Left hindlimb (tissue), 1 donor: ENCODE results near the gene AMER2.

Experiments used
- DNase-seq: peaks from one replicate; pipeline ENCODE4 v3.0.0-alpha.2; 2018

The AMER2 gene

DNA sequence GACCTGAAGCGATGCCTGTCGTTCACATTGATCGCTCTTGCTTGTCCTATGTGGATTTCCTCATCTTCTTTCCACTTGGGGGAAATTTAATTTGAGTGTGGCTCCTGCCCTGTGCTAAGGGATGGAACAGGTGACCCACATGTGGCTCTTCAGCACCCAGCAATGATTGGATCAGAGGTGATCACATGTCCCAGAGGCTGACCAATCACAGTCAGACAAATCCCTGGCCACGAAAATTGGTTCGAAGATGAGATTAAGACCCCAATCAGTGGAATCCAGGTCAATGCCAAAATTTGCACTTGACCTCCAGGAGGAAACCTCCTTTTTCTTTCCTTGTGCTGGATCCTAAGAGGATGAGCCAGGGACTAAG, 23.7 kb downstream of the AMER2 start:
- DNase-seq, result no peak

DNA sequence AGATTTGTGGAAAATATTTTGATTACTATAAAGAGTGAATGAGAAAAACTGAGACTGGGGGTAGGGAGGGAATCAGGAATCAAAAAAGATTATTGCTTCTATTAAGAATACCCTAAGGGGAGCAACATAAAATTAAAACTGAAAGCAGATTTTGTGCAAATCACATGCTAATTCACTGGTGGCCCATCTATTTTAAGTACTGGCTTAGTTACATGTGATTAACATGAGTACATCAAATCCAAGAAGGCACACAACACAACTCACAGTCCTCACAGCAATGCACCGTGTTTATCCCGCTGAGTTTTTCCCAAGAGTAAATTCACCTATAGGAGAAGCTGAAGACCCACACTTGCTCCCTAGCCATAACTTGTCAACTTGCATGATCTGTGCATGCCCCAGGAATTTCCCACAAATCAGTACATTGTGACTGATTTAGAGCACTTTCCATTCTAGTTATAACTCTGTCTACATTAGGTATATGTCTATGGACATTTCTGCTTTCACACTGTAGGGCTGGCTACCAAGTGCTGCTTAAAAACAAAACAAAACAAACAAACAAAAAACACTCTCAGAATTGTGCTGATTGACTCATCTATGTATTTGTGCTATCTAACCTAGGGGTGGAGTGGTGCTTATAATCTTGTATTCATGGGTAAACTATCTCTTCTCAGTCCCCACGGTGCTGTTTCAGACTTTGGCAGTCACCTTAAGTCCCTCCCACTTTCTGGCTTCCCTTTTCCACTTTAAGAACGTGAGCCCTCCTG, 24.3 kb downstream of the AMER2 start:
- DNase-seq, result no peak

DNA sequence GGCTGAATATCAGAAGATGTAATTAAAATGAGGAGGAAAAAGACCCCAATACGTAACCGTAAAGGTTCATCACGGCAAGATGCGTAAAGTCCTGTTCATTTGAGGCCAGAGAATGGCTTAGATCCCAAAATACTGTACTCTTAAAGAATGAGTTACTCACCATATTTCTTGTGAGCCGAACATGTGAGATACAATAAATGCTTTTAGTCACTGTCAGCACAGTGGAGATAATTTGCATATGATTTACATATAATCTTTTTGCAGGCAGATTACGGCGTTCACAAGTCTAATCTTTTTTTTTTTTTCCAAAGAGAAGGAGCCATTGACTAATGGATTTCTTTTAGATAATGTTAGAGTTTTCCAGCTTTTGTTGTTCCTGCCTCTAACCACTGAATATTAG, 28.4 kb downstream of the AMER2 start:
- DNase-seq, result no peak

DNA sequence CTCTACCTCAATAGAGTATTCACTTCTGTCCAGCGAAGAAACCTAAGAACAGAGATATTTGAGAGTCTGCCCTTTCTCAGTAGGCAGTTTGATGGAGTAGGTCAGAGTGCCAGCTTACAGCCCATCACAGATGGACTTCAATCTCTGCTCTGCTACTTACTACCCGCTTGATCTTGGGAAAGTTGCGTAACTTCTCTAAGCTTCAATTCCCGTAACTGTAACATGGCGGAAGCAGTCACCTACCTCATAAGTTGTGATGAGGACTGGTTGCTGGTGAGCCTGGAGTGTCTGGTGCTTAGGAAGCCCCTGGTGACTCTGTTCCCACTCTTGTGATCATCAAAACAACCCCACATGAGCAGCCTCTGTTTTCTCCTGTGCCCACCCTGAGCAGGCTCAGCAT, 31.0 kb downstream of the AMER2 start:
- DNase-seq, result no peak

DNA sequence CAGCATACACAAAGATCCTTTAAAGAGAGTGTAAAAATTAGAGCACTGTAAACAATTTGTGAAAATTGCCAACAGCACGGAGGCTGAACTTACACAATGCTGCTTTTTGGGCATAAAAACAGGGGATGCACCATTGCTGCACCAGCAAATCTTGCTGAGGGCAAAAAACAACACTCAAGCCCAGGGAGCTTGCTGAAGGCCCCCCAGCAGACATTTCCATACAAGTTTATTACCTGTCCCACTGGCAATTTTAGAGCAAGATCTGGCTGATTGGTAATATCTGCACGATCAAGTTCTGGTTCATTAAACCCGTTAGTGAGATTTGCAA, 34.3 kb downstream of the AMER2 start:
- DNase-seq, result no peak

DNA sequence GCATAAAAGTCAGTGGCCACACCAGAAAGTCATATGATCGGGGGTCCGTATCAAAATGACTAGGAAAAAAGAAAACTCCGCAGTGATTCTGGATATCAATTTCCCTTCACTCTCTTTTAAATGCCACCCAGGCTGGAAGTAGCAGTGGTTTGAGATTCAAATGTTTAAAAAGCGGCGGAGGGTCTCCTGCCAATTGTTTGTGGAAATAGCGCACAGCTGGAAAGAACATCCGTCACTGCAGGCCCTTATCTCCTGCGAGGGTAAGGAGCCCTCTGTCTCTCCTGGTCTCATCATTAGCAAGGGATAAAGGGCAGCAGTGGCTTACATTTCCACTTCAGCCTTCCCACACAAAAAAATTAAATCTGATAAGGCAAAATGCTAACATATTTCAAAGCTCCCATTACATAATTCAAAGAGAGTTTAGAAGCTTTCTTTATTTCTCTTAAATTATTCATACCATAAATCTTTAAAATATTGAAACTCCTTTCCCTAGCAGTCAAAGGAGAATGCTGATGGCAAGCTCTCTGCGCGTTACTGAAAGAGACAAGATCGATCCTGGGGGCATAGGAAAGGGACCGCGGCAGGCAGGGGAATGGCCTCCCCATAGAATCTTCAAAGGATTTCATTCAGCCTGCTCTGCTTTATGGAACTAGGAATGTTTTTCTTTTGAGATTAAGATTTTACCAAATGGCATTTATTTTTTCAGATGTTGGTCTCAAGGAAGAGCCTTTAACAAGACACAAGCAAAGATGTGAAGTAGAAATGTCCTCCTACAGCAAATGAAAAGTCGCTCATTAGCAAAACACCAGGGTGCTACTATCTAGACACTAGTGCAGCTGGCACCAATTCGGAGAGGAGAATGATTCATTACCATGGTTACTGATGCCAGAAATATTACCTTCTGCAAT, 35.0 kb downstream of the AMER2 start:
- no peak for DNase-seq

DNA sequence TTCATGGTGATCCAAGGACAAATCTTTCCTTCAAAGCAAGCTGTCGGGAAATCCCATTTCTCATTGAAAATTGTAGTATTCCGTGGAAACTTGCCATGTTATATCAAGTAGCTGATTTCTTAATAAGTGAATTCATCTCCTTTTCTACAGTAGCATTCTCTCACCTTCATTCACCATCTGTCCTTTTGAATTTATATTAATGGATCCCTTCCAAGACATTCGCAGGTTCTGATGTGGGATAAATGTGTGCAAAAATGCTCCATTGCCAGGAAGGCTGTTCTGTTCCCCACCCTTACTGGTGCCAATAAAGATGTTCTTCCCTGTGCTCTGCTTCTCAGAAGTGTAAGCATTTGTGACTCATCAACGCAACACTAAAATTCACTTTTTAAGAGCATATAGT, 36.2 kb downstream of the AMER2 start:
- DNase-seq, result no peak

DNA sequence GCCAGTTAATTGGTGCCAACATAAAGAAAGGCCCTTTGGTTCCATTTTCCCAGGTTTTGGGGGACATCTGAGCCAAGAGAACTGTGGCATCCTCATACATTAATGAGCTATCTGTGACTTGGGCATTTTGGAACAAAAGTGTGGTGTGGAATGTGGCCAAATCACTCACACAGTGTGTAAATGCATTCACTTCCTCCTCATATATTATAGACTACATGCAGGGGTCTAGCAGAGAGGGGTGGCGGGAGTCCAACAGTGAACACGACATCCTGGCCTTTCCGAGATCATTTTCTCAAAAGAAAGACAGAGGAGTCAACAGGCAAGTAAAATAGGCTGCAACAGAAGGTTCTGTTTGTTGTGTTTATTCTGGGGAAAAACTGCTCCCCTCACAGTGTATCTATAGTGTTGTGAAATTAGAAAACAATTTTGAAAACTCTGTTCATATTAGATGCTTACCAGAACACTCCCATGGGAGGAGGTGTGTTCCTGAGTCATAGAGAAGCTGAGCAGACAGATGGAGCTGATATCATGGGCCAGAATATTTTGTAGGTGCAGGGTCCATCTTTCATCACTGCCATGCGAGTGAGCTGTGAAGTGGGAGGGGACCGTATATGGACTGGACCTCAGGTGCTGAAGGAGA, 39.2 kb downstream of the AMER2 start:
- no peak for DNase-seq

DNA sequence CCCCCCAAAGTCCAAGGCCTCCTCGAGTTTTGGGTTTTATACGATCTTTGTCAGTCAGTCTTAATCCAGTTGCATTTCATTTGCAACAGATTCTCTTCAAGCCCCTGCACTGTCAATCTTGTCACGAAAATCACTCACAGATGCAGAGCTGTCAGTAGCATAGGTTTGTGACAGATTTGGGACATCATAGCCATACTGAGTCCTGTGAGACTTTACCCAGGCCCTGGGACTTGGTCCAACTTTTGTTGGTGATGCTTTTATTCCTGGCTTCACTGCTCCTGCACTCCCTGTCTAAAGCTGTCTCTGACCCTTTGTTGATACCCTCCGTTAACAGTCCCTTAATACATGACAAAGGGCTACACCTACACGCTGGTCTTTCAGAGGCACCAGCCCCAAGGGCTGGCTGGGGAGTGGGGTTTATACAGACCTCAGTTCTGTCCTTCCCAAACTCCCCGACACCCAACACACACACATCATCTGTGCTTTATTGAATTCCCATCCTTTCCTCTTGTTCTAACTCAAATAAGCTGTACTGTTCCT, 40.1 kb downstream of the AMER2 start:
- DNase-seq, result no peak

DNA sequence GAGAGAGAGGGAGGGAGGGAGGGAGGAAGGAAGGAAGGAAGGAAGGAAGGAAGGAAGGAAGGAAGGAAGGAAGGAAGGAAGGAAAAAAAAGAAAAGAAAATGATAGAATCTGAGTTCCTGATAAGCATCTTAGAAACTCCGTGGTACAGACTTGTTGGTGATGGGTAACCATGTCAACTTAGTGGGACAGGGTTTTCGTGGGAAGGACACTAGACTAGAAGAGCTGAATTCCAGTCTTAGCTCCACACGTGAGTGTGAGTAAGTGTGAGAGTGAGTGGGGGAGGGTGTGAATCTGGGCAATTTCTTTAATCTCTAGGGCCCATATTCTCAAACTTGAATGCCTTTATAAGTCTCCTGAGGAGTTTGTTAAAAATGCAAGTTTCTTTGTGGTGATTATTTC, 41.1 kb downstream of the AMER2 start:
- DNase-seq, result no peak

DNA sequence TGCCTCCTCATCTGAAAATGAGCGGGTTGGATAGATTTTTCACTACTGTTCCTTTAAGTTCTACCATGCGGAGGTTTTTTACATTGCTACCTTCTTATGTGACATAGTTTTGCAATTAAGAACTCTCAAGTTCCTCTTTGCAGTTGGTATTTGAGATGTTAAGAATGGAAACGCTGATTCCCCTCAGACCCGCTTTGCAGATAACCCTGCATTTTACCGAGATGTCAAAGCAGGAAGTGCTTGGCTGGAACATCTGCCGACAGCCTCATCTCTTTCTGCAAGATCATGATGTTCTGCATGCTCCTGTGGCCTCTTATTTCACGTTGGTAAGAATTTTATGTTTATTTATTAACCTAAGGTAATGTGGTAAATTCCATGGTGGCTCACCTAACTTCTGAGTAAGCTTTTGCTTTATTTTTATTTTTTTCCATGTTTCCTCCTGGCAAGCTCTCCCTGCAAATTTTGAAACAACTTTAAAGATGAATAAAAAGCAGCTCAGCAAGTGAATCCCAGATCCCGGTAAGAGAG, 53.6 kb downstream of the AMER2 start:
- DNase-seq, result no peak

DNA sequence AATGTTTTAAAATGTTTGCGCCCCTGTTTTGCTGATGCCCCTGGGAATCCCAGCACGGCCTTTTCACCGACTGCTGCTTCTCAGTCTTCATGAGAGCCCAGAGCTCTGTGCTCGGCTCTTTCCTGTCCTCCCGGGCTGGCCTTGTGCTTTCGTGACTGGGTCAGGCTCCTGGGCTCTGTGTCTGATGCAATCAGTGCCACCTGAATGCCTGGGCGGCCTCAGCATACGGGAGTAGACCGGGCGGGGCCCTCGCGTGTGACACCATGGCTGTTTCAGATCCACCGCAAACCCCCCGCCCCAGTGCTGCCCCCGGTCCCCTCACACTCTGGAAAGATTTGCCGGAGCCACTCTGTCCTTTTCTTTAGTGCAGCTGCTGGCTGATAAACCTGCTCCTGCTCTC, 54.8 kb downstream of the AMER2 start:
- DNase-seq, result no peak

DNA sequence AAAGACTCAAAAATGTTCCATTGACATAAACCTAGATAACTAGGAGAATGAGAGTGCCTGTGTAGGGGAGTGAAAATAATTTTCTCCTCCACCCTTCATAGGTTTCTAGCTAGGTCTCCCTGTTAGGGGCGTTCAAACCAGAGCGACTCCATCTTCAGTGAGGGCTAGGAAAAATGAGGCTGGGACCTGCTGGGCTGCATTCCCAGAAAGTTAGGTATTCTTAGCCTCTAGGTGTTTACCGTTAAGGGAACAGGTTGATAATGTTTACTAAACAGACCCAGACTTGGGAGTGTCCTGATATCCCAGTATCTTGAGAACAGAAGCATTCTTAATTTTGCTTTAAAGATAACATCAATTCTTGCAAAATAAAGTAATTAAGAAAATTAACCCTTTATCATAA, 56.0 kb downstream of the AMER2 start:
- DNase-seq, result no peak

DNA sequence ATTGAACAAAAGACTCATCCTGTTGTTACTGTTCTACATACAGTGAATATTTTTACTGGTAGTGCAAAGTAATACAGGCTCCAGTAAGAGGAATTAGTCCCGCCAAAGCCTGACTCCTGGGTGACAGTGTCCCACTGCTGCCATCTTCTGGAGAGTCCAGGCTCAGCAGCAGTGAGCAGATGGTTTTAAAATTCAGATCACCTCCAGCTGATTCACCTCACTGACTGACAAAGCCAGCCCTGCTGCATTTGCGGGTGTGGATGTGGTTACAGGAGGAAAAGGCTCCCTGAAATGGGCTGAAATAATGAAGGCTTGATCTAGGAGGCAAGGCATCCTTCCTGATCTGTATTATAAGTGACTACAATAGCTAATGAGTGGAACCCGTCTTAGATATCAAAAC, 57.9 kb downstream of the AMER2 start:
- peak; percentile 82 for DNase-seq

DNA sequence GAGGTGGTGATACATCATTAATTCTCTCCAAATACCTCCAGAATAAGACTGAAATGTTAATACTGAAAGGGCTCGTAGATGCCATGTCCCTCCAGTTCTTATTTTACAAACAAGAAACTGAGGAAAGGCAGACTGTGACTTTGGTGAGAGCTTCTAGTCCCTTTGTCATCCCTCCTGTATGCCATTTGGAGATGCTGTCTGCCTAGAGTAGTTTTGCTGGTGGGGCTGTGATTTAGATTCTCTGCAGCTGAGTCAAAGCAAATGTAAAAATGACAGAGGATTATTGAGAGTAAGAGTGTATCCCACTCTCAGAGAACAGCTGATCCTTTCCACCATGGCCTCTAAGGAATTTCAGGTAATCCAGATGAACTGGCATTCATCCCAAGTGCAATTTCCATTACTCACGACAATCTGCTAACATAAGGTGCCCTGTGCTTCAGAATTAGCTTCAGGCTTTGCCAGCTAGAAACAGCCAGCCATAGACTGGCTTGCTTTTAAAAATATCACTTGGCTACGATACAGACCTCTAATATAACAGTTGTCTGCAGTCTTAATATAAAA, 59.3 kb downstream of the AMER2 start:
- DNase-seq, result no peak
